Osteoblast (primary cell): ENCODE data around the gene CD6. TPM values are rescaled to one million over a fixed set of nuclear protein-coding genes. Genes with fewer than 3 reads are reported as not detected.

Source experiments
- DNase-seq: peaks from one replicate; pipeline ENCODE4 v3.0.0; 2011; ENCODE audit warnings: low spot score, mixed read lengths; ENCODE audit not compliant: insufficient read length; ENCODE audit errors: missing footprints
- H2AFZ ChIP-seq: 2 replicates; pipeline ENCODE4 v1.6.0; 2011; ENCODE audit warnings: mild to moderate bottlenecking, low read length
- H3K27ac ChIP-seq: 2 replicates; pipeline ENCODE4 v1.5.1; 2011; ENCODE audit warnings: mild to moderate bottlenecking, low read depth, low read length, moderate library complexity
- H3K27me3 ChIP-seq: 2 replicates; pipeline ENCODE4 v1.6.0; 2012; ENCODE audit warnings: mild to moderate bottlenecking, control low read depth, inconsistent platforms, low read length, moderate library complexity; ENCODE audit not compliant: insufficient read depth
- H3K36me3 ChIP-seq: 2 replicates; pipeline ENCODE4 v1.5.1; 2011; ENCODE audit warnings: mild to moderate bottlenecking, low read length, control low read depth, moderate library complexity; ENCODE audit not compliant: insufficient read depth
- H3K4me1 ChIP-seq: 2 replicates; pipeline ENCODE4 v1.5.1; 2011; ENCODE audit warnings: mild to moderate bottlenecking, low read length, control low read depth, moderate library complexity; ENCODE audit not compliant: insufficient read depth
- H3K4me2 ChIP-seq: 2 replicates; pipeline ENCODE4 v1.6.0; 2011; ENCODE audit warnings: mild to moderate bottlenecking, low read length; ENCODE audit not compliant: insufficient read depth
- H3K4me3 ChIP-seq: fragments of 200-600 bp; sonication (generic); 3 replicates; pipeline ENCODE4 v1.5.1; 2012; ENCODE audit warnings: mild to moderate bottlenecking, low read length, inconsistent platforms; ENCODE audit not compliant: insufficient read depth
- H3K79me2 ChIP-seq: 2 replicates; pipeline ENCODE4 v1.6.0; 2012; ENCODE audit warnings: mild to moderate bottlenecking, low read length, control low read depth, inconsistent platforms; ENCODE audit not compliant: insufficient read depth
- H3K9me3 ChIP-seq: 2 replicates; pipeline ENCODE4 v1.5.1; 2011; ENCODE audit warnings: low read depth, low read length, control low read depth
- H4K20me1 ChIP-seq: 2 replicates; pipeline ENCODE4 v1.6.0; 2012; ENCODE audit warnings: mild to moderate bottlenecking, low read length, control low read depth; ENCODE audit not compliant: insufficient read depth
- CTCF ChIP-seq: IDR thresholded peaks from 2 replicates; pipeline ENCODE4 v1.5.1; 2011; ENCODE audit warnings: mild to moderate bottlenecking, low read depth, low read length, moderate library complexity; ENCODE audit errors: extremely low read depth
- total RNA-seq: library from RNA; depleted of rRNA; stranded (reverse); fragments of >200 nt; gene quantifications from 2 replicates; pipeline ENCODE4 v1.2.3, GENCODE V29; 2012

Gene CD6
- total RNA-seq, 1 donor: not detected

GRCh38 chr11:60989093-60989650 is 17.7 kb downstream of the CD6 start:
- Histone ChIP-seq H3K79me2 (no peaks in the 10 kb centered on the region), H3K4me2 (no peak overlapping the region), H2AFZ (no peak overlapping the region), H3K27ac (no peak overlapping the region), H3K9me3 (no peaks in the 10 kb centered on the region), H3K4me1 (peaks cover 8% of the 10 kb centered on the region), H3K36me3 (no peaks in the 10 kb centered on the region), H3K4me3 (no peak overlapping the region), H3K27me3 (peaks cover 29% of the 10 kb centered on the region), H4K20me1 (no peaks in the 10 kb centered on the region)
- no peak for TF ChIP-seq CTCF
- no peak for DNase-seq

- Histone ChIP-seq H3K4me2 (no peak overlapping the region), H3K27ac (no peak overlapping the region), H3K4me3 (no peak overlapping the region), H3K9me3 (no peaks in the 10 kb centered on the region), H3K79me2 (no peaks in the 10 kb centered on the region), H2AFZ (no peak overlapping the region), H4K20me1 (no peaks in the 10 kb centered on the region), H3K4me1 (no peaks in the 10 kb centered on the region), H3K27me3 (peaks cover 32% of the 10 kb centered on the region), H3K36me3 (no peaks in the 10 kb centered on the region)
- no peak for TF ChIP-seq CTCF
- DNase-seq: no peak
Observed at GRCh38 chr11:60991457-60991856, 20.0 kb downstream of the CD6 start.

GRCh38 chr11:60992842-60993409 is 21.4 kb downstream of the CD6 start:
- Histone ChIP-seq H3K79me2 (no peaks in the 10 kb centered on the region), H2AFZ (no peak overlapping the region), H3K36me3 (no peaks in the 10 kb centered on the region), H3K4me2 (no peak overlapping the region), H3K4me1 (no peaks in the 10 kb centered on the region), H4K20me1 (no peaks in the 10 kb centered on the region), H3K27me3 (peaks cover 30% of the 10 kb centered on the region), H3K27ac (no peak overlapping the region), H3K9me3 (no peaks in the 10 kb centered on the region), H3K4me3 (no peak overlapping the region)
- TF ChIP-seq CTCF: no peak
- no peak for DNase-seq

- no peak for TF ChIP-seq CTCF
- no peak overlapping the region for H3K27ac ChIP-seq
- no peaks in the 10 kb centered on the region for H3K9me3 ChIP-seq
- no peaks in the 10 kb centered on the region for H3K79me2 ChIP-seq
- no peak overlapping the region for H2AFZ ChIP-seq
- no peaks in the 10 kb centered on the region for H3K36me3 ChIP-seq
- no peak for DNase-seq
- no peaks in the 10 kb centered on the region for H4K20me1 ChIP-seq
- H3K4me3 ChIP-seq: no peak overlapping the region
- H3K4me1 ChIP-seq: no peaks in the 10 kb centered on the region
- H3K4me2 ChIP-seq: no peak overlapping the region
- H3K27me3 ChIP-seq: peaks cover 23% of the 10 kb centered on the region
Observed at GRCh38 chr11:60993615-60994014, 22.1 kb downstream of the CD6 start.
